ENCODE data around the gene SLC4A5.

The SLC4A5 gene, protein sequence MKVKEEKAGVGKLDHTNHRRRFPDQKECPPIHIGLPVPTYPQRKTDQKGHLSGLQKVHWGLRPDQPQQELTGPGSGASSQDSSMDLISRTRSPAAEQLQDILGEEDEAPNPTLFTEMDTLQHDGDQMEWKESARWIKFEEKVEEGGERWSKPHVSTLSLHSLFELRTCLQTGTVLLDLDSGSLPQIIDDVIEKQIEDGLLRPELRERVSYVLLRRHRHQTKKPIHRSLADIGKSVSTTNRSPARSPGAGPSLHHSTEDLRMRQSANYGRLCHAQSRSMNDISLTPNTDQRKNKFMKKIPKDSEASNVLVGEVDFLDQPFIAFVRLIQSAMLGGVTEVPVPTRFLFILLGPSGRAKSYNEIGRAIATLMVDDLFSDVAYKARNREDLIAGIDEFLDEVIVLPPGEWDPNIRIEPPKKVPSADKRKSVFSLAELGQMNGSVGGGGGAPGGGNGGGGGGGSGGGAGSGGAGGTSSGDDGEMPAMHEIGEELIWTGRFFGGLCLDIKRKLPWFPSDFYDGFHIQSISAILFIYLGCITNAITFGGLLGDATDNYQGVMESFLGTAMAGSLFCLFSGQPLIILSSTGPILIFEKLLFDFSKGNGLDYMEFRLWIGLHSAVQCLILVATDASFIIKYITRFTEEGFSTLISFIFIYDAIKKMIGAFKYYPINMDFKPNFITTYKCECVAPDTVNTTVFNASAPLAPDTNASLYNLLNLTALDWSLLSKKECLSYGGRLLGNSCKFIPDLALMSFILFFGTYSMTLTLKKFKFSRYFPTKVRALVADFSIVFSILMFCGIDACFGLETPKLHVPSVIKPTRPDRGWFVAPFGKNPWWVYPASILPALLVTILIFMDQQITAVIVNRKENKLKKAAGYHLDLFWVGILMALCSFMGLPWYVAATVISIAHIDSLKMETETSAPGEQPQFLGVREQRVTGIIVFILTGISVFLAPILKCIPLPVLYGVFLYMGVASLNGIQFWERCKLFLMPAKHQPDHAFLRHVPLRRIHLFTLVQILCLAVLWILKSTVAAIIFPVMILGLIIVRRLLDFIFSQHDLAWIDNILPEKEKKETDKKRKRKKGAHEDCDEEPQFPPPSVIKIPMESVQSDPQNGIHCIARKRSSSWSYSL

DNA sequence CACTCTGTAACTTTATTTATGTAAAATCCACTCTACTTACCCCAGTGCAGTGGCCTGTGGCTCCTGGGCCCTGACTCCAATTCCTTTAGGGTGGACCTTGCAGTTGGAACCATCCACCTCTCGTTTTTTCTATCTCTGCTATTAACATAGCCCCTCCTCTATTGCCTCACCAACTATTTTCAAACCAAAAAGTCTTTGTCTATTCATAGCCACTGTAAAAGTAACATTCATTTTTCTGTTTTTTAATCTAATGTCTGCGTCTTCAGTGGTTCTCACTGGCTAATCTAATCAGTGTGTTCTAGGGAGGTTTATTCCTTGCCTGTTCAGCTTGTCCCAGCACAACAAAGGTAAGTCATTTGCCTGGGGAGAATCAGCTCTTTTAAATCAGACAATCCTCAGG is at the start of gene SLC4A5:
Gene SLC4A5, minus strand, starts transcription at position 101 of the 400 bp plus-strand sequence. CDS start 28,393 bp downstream, outside the sequence.
- no peak for DNase-seq (ENCODE audit: low read depth)

DNA sequence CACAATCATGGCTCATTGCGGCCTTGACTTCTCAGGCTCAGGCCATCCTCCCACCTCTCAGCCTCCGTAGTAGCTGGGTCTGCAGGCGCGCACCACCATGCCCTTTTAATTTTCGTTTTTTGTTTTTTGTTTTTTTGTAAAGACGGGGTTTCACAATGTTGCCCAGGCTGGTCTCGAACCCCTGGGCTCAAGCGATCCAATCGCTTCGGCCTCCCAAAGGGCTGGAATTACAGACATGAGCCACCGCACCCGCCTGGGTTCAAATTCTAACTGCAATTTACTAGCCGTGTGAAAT is 49.2 kb upstream of the SLC4A5 start:
- DNase-seq (ENCODE audit: low read depth), result no peak

DNA sequence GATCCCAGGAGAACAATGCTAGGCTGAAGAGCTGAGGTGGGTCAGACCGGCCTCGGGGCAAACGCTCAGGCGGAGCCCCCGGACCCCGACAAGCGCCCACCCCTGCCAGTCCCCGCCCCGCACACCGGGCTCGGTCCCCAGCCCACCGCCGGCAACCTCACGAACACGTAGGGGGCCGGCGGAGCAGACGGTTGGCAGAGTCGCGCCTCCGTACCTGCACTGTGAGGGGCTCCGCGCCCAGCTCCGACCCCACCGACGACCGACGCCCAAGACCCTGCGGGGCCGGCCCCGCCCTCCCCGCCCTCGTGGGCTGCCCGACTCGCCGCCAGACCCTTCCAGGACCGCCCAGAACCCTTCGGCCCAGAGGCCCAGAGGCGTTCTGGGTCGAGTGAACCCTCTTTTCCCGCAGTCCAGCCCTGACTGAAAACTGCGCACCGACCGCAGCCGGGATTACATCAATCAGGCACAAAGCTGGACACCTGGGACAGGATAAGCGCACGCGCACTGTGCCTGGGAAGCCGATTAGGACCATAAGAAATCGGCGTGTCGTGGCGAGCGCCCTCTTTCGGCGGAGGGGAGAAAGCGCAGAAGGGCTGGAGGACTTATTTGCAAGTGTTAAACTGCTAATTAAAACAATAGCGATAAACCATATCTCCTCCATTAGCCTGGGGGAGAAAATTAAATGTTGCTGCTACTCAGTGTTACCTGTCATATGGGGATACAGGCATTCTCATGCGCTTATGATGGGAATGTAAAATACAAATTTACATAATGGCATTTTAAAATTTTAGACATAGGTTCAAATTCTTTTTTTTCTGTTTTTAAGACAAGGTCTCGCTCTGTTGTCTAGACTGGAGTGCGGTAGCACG is 48.6 kb upstream of the SLC4A5 start:
- peak; percentile 85 for DNase-seq (ENCODE audit: low read depth)

DNA sequence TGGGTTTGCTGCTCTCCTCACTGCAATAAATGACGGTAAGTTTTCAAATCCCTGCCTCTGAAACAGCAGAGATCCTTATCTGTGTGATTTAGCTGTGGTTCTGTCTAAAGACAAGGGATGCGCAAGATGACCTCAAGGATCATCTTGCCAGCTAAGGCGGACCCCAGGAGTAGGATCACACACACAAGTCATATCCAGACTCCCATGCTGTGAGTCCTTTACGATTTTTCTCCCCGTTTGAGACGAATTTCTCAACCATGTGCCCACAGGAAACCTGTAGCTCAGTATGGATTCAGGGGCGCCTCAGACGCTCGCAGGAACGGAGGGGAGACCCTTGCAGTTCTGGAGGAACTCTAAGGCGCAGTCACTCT is 48.0 kb upstream of the SLC4A5 start:
- no peak for DNase-seq (ENCODE audit: low read depth)

DNA sequence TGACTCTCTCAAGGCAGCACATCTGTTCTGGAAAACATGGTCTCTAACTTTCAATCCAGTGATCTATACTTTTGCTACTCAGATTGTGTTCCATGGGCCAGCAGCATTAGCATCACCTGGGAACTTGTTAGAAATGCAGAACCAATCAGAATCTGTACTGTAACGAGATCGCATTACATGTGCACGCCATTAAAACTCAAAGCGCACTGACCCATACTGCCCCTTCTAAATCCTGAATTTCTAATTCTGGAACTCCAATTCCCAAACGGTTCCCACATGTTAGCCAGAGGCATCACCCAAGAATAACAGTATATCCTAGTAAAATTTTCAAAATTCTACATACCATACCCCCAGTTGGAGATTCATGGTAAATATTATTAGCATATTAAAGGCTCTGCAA is 47.4 kb upstream of the SLC4A5 start:
- DNase-seq (ENCODE audit: low read depth), result no peak

DNA sequence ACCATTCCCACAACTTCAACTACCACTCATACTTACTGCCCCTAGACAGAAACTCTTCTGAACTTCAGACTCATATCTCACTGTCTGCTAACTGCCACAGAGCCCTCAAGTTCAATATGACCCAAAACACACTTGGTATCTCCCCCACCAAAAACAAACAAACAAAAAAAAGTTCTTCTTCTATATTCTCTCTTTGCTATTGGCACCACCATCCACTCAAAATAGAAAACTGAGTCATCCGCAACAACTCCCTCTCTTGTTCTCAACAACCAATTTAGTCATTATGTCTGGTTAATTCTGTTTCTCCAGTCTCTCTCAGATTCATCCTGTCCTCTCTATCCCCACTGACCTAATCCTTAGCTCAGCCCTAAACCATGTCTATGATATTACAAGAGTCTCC is 44.1 kb upstream of the SLC4A5 start:
- DNase-seq (ENCODE audit: low read depth), result no peak

DNA sequence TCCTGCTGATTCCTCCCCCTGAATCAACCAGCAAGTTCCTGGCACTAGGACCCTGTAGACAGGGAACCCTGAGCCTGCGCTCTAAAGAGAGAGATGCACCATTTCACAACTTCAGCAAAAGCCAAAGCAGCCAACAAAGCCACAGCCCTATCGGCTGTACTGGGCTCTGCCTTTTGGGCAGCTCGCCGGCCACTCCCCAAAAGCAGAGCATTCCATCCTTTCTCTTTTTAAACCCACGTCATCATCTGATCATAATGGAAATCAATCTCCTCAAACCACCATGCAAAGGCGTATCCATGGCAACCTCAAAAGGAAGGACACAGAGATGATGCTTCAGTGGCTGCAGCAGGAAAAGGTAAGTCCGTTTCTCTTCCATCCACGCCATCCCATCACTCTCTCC is 42.2 kb upstream of the SLC4A5 start:
- DNase-seq (ENCODE audit: low read depth), result no peak

DNA sequence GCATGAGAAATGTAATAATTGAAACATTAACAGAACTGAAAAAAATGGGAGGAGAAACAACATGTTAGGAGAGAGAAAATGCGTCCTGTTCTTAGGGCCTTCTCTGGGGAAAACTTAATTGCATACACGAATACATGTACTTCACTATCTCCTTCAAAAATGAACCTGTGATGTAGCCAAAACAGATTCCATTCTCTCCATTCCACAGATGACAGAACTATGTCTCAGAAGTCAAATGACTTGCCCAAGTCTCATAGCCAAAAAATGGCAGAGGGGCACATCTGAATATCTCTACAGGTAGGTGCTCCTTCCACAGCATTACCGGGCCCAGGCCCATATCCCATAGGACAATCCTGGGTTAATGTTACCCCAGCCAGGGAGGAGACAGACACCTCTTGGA is 40.8 kb upstream of the SLC4A5 start:
- no peak for DNase-seq (ENCODE audit: low read depth)

DNA sequence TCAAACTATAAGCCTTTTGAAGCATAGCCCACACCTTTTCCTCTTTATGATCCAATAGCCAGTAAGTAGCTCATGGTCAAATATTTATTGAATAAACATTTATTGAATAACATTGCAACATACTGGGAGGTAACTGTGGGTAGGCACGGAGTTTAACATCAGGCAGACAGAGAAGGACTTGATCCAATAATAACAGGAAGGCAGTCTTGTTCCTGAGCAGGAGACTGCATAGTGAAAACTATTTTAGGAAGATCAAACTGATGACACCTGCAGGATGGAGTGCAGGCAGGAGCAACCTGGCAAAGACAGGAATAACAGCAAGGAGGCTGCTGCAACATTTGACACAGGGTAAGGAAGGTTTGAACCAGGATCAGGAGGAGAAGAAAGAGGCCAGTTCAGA is 40.0 kb upstream of the SLC4A5 start:
- no peak for DNase-seq (ENCODE audit: low read depth)

DNA sequence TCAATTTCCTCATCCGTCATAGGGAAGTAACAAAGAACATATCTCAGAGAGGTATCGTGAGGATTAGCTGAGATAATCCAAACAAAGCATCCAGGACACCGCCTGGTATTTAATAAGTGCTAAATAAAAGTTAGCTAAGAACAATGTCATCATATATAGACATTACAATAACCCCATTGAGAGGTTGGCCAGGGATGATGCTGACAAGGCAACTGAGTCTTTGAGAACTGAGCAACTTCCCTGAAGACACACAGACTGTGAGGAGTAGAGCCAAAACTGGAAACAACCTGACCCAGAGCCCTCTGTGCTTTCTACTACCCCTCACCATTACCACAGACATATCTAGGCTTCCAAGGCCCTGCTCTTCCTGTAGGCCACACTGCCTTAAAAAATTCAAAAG is 38.5 kb upstream of the SLC4A5 start:
- no peak for DNase-seq (ENCODE audit: low read depth)

DNA sequence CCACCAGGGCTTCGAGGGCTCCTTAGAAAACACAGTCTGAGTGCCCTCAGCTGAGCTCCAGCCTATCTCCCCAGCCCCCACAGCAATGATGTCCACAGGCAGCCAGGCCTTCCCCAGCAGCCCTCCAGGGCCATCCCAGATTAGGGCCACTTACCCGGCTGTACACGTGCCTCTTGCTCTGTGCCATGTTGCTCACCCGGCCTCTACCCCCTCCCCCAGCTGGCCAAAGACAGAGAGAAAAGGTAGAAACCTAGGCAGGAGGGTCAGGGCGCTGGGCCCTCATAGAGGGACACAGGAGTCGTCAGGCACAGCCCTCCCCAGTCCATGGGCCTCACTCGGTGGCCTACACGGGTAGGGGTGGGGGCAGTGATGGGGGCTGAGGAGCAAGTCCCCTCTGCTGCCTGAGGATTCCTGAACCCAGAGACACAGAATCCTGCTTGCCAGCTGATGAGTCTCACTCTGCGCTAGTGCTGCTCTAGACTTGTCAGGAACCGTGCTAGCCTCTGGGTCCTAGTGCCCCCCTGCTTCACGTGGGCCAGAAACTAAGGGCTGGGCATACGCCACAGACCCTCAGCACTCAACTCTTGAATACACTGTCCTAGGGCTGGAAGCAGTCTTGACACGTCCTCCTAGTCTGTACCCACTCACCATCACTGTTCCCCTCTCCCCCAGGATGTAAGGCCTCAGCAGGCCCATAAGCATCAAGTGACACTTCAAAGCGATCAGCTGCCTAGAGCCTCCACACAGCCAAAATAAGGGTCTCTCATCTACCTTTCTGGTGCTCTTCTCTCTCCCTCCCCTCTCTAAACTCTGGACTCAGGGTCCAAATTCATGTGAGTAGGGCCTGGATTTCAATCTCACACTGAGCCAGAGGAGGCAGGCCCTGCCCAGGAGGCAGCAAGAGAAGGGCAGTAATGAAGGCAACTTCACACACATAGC is 36.9 kb upstream of the SLC4A5 start, which contains the start of gene DCTN1:
Gene DCTN1, minus strand, starts transcription at position 461 of the 939 bp plus-strand sequence. Its CDS starts 274 bp downstream, at position 187.
- DNase-seq (ENCODE audit: low read depth), result no peak

DNA sequence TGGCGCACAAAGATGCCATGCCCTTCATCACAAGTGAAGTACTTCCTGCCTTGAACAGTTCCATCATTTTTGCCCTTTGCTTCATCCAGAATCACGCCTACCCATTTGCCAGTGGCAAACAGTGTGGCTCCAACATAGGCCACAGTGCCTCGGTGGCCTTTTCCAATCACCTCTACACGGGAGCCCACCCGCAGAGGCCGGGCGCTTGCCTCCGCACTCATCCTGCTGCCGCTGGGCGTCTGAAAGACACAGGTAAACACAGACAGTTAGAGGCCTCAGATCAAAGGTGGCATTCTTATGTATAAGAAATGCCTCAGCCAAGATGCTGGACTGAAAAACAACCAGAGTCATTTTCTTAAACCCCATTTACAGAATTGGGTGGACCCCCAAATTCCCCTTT is 34.8 kb upstream of the SLC4A5 start:
- DNase-seq (ENCODE audit: low read depth), result no peak

DNA sequence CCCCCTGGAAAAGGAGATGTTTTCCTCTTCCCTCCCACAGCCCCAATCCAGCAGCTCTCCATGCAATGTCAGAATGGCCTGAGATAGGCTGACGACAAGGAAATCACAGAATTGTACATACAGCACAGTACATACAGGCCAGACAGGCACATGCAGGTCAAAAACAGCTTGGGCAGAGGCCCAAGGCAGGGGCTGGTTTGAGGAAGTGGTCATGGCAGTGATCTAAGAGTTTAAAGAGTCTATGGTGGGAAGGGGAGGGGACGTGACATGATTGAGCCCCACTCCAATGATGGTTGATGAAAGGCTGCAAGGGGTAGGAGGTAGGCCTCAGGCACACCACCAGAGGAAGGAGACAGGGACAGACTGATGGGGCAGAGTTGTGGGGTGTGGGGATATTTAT is 32.6 kb upstream of the SLC4A5 start:
- no peak for DNase-seq (ENCODE audit: low read depth)

DNA sequence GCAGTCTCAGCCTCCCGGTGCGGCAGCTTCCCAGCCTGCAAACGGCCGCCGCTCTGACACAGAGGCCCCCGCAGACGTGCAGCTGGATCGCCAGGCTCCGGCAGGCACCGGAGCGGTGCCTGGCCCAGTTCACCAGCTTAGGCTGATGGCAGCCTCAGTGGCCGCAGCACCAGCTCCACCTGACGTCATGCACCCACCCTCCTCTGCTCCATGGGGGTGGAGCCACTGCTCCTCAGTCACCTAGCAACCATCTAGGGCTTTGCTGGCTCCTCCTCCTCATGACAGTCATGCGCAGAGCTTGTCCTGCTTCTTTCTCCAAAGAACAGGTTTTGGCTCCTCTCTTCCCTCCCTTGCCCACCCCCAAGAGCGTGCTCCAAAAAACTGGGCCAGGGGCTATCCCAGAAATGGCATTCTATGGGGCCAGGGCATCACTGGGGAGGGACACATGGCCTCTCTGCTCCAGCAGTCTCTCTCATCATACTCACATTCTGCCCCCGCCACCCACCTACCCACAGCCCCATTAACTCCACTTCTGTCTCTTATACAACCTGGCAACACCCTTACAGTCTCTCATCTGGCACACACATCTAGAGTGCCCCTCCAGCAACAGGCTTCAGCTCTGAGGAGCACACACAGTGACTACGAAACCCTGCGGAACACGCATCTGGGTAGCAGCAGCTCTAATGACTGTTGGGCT is 31.4 kb upstream of the SLC4A5 start:
- no peak for DNase-seq (ENCODE audit: low read depth)

DNA sequence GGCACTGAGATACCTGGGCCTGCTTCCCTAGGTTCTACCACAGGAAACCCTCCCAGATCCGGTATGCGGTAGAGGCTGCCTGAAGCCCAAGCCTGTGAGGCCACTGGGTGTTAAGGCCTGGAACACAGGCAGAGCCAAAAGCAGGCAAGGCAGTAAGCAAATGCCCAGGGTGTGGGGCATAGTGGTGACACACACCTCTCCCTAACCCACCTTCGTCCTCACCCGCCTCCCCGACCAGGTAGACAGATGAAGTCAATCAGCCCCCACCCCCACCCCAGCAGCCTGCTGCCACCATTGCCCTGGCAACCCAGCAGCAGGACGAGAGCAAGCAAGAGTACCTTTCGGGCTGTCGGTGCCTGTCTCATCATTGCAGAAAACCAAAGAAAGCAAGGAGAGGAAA is 30.8 kb upstream of the SLC4A5 start:
- DNase-seq (ENCODE audit: low read depth), result no peak

DNA sequence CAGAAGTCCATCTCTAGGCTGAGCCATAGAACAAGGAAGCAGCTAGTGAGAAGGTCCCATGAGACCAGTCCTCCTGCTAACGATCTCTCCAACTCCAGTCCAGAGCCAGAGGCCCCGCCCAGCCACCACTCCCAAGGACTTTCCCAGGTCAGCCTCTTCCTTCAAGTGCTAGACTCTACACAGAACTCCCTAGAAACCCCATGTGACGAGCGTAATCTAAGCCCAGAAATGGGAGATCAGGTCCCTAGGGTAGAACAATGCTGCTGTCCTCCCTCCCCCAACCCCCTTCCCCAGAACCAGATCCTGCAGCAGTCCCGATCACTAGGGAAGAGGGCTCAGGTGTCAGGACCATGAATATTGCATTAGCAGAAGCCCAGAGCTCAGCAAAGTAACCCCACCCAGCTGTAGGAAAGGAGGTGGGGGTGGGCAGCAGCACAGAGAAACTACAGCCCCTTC is 30.0 kb upstream of the SLC4A5 start:
- DNase-seq (ENCODE audit: low read depth), result no peak

DNA sequence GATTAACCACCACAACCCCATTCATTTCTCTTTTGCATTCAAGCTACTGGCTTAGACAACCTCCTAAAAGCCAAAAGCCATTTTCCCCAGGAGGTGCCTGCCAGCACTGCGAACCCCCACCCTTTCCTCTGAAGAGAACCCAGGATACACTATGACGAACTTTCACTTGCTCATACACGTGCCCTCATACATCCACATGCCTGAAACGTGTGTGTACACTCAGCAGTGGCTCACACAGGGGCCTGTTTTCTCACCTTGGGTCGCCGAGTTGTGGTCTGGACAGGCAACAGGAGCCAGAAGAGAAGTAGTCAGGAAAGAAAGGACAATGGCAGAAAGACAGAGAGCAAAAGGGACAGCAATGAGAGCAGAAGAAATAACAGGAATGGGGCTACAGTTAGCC is 29.5 kb upstream of the SLC4A5 start:
- DNase-seq (ENCODE audit: low read depth), result no peak

DNA sequence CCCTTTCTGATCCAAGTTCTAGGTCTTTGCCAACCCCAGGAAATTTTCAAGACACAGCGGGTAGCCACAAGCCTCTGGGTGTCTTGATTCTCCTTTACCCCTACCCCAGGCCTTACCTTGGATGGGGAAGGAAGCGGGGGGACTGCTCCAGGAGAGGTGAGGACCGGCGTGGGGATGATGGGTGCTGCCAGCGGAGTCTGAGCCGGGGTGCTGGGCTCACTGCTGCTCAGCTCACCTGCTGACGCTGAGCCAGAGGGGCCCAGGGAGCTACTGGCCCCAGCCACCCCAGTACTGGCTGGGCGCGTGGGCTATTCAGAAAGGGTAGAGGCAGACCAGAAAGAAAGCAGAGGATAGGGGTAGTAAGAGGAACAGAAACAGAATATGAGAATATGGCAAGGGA is 28.2 kb upstream of the SLC4A5 start:
- no peak for DNase-seq (ENCODE audit: low read depth)

DNA sequence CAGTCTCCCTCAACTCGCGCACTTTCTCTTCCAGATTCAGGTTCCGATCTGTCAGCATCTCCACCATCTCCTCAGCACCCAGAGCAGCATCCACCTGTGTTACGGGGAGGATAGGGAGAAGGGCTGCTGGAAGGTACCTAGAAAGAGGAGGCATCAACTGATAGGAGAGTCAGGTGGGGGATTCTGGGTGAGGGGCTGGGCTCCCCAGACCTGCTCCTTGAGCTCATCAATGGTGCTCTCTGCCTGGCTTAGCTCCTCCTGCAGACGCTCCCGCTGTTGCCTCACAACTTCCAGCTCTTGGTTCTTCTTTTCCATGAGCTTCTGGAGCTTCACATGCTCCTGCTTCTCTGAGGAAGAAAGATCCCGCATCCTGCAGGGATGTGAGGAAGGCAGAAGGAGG is 26.8 kb upstream of the SLC4A5 start:
- DNase-seq (ENCODE audit: low read depth), result no peak

DNA sequence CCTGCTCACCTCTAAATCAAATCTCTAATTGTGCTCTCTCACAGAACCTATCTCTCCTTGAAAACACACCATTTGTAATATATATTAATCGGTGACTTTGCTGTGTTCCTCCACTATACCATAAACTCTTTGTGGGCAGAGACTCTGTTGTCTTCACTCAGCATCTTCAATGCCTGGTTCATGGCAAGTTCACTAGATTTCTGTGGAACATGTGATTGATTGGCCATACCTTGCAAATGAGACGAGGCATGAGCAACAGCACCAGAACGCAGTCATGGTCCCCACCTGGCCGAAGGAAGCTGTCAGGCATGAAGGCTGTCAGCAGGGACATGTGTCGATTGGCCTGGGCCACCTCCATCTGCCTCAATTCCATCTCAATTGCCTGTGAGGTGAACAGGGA is 25.3 kb upstream of the SLC4A5 start:
- no peak for DNase-seq (ENCODE audit: low read depth)

Measured in T-helper 22 cell (primary cell).